Measurements from ENCODE around the gene PCDHB4.
"Not testable (repeated sequence)": the region's sequence is repeated elsewhere in the genome, so short reads cannot be mapped to it uniquely, and the experiment has no call there.

The PCDHB4 gene

DNA sequence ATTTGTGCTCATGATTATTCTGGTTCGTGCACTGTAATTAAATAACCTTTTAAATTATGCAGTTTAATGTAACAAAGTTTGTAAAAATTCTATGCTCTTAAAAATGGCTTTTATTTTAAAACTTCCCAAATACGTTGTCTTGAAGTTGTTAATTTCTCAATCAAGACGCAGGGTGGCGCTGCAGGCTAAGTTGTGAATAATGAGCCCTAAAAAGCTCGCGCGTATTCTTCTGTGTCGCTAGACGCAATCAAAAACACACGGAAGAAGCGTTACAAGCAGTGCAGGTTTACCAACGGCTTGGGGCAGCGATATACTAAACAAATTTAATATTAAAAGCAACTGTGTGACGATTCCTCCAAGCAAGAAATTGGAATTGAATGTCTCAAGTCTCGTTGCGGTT is at the start of gene PCDHB4:
Gene PCDHB4, plus strand, starts transcription at position 256 of the 400 bp plus-strand sequence. CDS start 181 bp downstream, outside the sequence.
- DNase-seq (ENCODE audit: low read depth in 2 of 2), result no peak

DNA sequence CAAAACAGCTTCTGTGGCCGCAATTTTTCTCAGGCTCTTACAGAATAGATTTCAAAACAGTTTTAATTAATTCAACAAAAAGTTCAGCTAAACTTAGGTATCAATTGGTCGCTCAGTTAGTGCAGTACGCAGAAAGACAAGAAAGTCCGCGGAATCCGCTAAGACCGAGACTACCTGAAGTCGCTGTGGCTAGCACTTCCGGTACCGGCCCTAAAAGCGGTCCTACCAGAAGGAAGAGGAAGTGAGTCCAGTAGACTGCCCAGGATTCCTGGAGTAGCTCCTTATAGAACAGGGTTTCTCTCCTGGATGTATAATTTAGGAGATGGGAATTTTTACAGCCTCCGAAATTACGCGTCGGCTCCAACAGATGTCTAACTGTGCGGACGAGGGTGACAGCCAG is 43.8 kb upstream of the PCDHB4 start:
- DNase-seq (ENCODE audit: low read depth in 2 of 2), result no peak

DNA sequence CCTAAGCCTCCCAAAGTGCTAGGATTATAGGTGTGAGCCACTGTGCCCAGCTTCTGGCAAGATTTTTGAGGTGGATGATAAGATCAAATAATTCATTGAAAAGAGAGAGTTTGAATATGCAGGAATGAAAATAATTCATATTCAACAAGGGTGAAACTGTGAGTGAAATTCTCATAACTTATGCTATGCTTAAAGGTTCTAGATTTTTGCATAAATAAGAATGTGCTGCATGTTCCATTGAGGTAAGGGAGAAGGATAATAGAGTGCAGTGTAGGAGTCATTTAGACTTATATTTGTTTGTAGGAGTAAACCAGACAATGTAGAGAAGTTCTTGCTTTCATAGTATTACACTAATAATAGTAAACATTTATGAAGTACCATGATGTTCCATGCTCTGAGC is 39.4 kb upstream of the PCDHB4 start:
- DNase-seq (ENCODE audit: low read depth in 2 of 2), result no peak

DNA sequence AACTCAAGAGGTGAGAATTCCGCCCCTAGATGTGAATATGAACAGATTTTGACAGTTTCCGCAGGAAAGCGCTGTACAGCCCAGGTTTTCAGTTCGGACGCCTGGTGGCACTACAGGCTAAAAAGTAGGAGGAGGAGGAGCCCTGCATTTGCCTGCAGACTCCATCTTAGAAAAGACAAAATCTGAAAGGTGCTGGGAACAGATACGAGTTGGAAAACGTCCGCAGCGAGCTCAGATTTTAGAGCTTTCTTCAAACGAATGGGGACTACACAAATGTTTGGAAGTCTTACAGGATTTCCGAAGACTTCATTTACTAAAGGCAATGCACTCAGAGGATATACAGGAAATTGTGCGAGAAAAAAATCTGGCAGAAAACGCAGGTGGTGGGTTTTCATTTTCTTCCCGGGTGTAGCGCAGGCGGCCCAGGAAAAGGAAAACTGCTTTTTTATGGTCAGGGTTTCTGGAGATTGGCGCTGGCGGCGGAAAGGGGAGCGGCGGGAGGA is 37.1 kb upstream of the PCDHB4 start:
- DNase-seq (ENCODE audit: low read depth in 2 of 2), result no peak

DNA sequence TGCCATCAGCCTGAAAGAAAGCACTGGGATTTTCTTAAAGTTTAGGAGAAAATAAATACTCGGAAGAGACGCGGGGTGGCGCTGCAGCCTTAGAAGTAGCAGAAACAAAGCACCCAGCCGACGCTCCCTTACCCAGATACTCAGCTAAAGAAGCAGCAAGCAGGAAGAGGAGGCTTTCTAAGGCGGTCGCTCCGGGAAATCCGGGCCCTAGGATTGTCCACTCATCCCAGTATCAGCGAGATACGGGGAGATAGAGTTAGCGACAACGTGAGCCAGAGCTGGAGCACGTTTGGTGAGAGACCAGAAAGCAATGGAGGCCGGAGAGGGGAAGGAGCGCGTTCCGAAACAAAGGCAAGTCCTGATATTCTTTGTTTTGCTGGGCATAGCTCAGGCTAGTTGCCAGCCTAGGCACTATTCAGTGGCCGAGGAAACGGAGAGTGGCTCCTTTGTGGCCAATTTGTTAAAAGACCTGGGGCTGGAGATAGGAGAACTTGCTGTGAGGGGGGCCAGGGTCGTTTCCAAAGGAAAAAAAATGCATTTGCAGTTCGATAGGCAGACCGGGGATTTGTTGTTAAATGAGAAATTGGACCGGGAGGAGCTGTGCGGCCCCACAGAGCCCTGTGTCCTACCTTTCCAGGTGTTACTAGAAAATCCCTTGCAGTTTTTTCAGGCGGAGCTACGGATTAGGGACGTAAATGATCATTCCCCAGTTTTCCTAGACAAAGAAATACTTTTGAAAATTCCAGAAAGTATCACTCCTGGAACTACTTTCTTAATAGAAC is 26.9 kb upstream of the PCDHB4 start, which contains the start of gene PCDHB2:
Gene PCDHB2, plus strand, starts transcription at position 135 of the 782 bp plus-strand sequence. Its CDS starts 176 bp downstream, at position 311.
- no peak for DNase-seq (ENCODE audit: low read depth in 2 of 2)

DNA sequence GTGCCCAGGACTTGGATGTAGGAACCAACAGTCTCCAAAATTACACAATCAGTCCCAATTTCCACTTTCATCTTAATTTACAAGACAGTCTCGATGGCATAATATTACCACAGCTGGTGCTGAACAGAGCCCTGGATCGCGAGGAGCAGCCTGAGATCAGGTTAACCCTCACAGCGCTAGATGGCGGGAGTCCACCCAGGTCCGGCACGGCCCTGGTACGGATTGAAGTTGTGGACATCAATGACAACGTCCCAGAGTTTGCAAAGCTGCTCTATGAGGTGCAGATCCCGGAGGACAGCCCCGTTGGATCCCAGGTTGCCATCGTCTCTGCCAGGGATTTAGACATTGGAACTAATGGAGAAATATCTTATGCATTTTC is 26.4 kb upstream of the PCDHB4 start:
- DNase-seq (ENCODE audit: low read depth in 2 of 2), result no peak

DNA sequence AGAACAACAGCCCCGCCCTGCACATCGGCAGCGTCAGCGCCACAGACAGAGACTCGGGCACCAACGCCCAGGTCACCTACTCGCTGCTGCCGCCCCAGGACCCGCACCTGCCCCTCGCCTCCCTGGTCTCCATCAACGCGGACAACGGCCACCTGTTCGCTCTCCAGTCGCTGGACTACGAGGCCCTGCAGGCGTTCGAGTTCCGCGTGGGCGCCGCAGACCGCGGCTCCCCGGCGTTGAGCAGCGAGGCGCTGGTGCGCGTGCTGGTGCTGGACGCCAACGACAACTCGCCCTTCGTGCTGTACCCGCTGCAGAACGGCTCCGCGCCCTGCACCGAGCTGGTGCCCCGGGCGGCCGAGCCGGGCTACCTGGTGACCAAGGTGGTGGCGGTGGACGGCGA is 25.4 kb upstream of the PCDHB4 start:
- DNase-seq (ENCODE audit: low read depth in 2 of 2), result not testable (repeated sequence)

DNA sequence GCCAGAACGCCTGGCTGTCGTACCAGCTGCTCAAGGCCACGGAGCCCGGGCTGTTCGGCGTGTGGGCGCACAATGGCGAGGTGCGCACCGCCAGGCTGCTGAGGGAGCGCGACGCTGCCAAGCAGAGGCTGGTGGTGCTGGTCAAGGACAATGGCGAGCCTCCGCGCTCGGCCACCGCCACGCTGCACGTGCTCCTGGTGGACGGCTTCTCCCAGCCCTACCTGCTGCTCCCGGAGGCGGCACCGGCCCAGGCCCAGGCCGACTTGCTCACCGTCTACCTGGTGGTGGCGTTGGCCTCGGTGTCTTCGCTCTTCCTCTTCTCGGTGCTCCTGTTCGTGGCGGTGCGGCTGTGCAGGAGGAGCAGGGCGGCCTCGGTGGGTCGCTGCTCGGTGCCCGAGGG is 25.0 kb upstream of the PCDHB4 start:
- not testable (repeated sequence) for DNase-seq (ENCODE audit: low read depth in 2 of 2)

DNA sequence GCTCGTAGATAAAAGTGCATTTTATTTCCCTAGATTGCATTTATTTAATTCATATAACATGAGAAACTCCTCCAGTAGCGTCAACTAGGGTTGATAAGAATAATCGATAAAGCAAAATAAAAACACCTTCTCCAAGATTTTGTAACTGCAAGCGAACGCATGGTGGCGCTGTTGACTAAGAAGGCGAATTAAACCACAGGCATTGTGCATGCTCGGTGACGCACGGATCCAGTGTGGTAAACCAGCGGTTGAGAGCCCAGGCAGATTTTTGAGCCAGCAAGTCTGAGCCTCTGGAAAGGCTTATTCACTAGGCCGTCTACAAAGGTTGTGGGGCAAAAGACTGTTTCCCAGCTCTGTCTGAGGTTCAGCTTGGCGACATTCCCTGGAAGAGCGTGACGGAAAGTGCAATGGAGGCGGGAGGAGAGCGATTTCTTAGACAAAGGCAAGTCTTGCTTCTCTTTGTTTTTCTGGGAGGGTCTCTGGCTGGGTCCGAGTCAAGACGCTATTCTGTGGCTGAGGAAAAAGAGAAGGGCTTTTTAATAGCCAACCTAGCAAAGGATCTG is 21.3 kb upstream of the PCDHB4 start, which contains the start of gene PCDHB3:
Gene PCDHB3, plus strand, starts transcription at position 231 of the 563 bp plus-strand sequence. Its CDS starts 177 bp downstream, at position 408.
- DNase-seq (ENCODE audit: low read depth in 2 of 2), result no peak

DNA sequence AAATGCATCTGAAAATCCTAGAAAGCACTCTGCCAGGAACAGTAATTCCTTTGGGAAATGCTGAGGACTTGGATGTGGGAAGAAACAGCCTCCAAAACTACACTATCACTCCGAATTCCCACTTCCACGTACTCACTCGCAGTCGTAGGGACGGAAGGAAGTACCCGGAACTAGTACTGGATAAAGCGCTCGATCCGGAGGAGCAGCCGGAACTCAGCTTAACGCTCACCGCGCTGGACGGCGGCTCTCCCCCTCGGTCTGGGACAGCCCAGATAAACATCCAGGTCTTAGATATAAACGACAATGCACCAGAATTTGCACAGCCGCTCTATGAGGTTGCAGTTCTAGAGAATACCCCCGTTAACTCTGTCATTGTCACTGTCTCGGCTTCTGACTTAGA is 20.6 kb upstream of the PCDHB4 start:
- DNase-seq (ENCODE audit: low read depth in 2 of 2), result no peak

DNA sequence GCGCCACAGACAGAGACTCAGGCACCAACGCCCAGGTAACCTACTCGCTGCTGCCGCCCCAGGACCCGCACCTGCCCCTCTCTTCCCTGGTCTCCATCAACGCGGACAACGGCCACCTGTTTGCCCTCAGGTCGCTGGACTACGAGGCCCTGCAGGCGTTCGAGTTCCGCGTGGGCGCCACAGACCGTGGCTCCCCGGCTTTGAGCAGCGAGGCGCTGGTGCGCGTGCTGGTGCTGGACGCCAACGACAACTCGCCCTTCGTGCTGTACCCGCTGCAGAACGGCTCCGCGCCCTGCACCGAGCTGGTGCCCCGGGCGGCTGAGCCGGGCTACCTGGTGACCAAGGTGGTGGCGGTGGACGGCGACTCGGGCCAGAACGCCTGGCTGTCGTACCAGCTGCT is 19.5 kb upstream of the PCDHB4 start:
- DNase-seq (ENCODE audit: low read depth in 2 of 2), result not testable (repeated sequence)

DNA sequence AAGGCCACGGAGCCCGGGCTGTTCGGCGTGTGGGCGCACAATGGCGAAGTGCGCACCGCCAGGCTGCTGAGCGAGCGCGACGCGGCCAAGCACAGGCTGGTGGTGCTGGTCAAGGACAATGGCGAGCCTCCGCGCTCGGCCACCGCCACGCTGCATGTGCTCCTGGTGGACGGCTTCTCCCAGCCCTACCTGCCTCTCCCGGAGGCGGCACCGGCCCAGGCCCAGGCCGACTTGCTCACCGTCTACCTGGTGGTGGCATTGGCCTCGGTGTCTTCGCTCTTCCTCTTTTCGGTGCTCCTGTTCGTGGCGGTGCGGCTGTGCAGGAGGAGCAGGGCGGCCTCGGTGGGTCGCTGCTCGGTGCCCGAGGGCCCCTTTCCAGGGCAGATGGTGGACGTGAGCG is 19.1 kb upstream of the PCDHB4 start:
- DNase-seq (ENCODE audit: low read depth in 2 of 2), result not testable (repeated sequence)

DNA sequence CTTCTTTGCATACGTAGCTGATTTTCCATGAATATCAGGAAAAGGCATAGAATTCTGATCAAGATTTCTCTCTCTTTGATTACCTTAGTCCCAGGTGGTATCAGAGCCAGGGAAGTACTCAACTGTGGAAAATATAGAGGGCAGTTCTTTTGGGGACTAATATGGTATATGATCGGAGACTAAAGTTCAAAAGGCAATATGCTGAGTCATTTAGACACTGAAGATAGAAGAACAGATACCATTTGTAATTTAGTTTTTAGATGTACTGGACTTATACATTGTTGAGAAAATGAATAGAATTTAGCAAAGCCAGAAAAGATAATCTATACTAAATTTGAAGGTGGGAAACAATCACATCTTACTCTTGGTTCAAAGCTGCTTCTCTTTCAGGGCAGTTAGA is 16.3 kb upstream of the PCDHB4 start:
- DNase-seq (ENCODE audit: low read depth in 2 of 2), result no peak

DNA sequence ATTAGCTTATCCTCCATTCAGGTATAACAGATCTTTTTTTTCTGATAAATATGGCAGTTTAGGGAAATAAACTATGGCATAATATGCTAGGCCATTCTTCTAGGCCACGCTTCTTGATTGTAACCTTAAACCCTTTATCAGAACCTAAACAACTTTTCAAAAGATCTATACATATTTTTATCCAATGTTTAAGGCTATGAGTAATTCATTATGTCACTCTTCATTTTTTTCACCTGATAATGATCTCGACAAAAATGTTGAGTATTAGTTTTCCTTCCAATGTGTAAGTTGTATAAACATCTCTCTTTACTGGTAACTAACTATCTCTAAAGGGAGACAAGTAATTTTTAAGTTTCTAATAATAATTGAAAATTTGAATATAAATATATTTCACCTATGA is 2.4 kb upstream of the PCDHB4 start:
- no peak for DNase-seq (ENCODE audit: low read depth in 2 of 2)

DNA sequence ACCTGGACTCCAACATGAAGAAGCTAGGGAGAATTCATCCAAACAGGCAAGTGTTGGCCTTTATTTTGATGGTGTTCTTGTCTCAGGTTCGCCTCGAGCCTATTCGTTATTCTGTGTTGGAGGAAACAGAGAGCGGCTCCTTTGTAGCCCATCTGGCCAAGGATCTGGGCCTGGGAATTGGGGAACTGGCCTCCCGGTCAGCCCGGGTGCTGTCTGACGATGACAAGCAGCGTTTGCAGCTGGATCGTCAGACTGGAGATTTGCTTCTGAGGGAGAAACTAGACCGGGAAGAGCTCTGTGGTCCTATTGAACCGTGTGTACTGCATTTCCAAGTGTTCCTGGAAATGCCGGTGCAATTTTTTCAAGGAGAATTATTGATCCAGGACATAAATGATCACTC is 367 bp downstream of the PCDHB4 start:
- no peak for DNase-seq (ENCODE audit: low read depth in 2 of 2)

DNA sequence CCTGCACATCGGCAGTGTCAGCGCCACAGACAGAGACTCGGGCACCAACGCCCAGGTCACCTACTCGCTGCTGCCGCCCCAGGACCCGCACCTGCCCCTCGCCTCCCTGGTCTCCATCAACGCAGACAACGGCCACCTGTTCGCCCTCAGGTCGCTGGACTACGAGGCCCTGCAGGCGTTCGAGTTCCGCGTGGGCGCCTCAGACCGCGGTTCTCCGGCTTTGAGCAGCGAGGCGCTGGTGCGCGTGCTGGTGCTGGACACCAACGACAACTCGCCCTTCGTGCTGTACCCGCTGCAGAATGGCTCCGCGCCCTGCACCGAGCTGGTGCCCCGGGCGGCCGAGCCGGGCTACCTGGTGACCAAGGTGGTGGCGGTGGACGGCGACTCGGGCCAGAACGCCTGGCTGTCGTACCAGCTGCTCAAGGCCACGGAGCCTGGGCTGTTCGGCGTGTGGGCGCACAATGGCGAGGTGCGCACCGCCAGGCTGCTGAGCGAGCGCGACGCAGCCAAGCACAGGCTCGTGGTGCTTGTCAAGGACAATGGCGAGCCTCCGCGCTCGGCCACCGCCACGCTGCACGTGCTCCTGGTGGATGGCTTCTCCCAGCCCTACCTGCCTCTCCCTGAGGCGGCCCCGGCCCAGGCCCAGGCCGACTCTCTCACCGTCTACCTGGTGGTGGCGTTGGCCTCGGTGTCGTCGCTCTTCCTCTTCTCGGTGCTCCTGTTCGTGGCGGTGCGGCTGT is 1.9 kb downstream of the PCDHB4 start:
- DNase-seq (ENCODE audit: low read depth in 2 of 2), result not testable (repeated sequence)

DNA sequence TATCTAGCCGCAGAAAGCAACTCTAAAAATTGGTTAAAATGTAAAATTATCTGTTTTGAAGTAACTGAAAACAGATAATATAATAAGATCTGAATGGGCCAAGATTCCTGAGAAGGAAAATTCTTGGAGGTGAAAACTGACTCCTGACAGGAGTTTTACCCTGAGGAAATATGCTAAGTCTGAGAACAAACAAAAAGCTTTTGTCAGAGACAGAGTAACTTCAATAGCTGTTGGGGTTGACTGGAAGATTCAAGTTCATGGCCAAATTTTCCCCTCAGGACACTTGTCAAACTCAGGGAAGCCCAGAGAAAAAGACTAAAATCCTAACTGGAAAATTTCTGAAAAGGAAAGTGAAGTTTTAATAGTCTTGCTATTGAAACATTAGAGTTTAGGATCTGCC is 5.7 kb downstream of the PCDHB4 start:
- no peak for DNase-seq (ENCODE audit: low read depth in 2 of 2)

DNA sequence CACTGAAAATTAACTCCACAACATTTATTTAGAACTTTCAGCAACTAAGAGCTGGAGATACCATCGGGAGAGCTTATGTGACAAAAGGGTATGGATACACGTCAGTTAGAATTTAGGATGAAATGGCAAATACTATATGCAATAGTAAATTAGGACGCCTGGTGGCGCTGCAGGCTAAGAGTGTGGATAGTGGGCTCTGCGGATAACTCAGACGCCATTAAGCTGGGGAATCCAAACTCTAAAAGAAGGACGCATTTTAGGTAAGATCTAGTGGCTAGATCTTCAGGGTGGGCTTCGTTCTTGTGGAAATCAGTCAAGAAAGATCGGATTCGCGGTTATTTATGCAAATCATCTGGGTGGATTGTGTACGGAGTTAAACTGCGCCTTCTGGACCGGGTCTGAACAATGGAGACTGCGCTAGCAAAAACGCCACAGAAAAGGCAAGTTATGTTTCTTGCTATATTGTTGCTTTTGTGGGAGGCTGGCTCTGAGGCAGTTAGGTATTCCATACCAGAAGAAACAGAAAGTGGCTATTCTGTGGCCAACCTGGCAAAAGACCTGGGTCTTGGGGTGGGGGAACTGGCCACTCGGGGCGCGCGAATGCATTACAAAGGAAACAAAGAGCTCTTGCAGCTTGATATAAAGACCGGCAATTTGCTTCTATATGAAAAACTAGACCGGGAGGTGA is 13.6 kb downstream of the PCDHB4 start, which contains the start of gene PCDHB5:
Gene PCDHB5, plus strand, starts transcription at position 177 of the 688 bp plus-strand sequence. Its CDS starts 229 bp downstream, at position 406.
- DNase-seq (ENCODE audit: low read depth in 2 of 2), result no peak

DNA sequence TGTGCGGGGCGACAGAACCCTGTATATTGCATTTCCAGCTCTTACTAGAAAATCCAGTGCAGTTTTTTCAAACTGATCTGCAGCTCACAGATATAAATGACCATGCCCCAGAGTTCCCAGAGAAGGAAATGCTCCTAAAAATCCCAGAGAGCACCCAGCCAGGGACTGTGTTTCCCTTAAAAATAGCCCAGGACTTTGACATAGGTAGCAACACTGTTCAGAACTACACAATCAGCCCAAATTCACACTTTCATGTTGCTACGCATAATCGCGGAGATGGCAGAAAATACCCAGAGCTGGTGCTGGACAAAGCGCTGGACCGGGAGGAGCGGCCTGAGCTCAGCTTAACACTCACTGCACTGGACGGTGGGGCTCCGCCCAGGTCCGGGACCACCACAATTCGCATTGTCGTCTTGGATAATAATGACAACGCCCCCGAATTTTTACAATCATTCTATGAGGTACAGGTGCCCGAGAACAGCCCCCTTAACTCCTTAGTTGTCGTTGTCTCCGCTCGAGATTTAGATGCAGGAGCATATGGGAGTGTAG is 14.2 kb downstream of the PCDHB4 start:
- DNase-seq (ENCODE audit: low read depth in 2 of 2), result no peak

DNA sequence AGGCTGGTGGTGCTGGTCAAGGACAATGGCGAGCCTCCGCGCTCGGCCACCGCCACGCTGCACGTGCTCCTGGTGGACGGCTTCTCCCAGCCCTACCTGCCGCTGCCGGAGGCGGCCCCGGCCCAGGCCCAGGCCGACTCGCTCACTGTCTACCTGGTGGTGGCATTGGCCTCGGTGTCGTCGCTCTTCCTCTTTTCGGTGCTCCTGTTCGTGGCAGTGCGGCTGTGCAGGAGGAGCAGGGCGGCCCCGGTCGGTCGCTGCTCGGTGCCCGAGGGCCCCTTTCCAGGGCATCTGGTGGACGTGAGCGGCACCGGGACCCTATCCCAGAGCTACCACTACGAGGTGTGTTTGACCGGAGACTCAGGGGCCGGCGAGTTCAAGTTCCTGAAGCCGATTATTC is 15.7 kb downstream of the PCDHB4 start:
- not testable (repeated sequence) for DNase-seq (ENCODE audit: low read depth in 2 of 2)

DNA sequence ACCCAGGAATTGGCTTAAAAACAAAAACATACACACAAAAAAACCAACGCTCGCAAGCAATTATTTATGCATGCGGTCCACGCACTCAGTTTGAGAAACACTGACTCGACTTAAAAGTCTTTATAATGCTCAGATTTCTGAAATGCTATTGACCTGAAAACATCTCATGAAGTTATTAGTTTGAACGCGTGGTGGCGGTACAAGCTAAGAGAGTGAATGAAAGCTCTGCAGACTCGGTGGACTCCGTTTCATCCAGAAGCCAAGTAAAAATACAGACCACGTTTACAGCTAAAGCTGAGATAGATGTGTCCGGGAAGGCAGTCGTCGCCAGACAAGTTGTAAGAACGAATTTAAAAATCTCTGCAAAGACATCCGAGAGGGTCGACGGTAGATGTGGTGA is 28.2 kb downstream of the PCDHB4 start, which contains the start of gene PCDHB6:
Gene PCDHB6, plus strand, starts transcription at position 246 of the 400 bp plus-strand sequence. CDS start 201 bp downstream, outside the sequence.
- DNase-seq (ENCODE audit: low read depth in 2 of 2), result no peak
